HG02588 (cell line): ENCODE data around the gene ENPP3.
"Not testable (repeated sequence)": the region's sequence is repeated elsewhere in the genome, so short reads cannot be mapped to it uniquely, and the experiment has no call there.

Experiments used
- ATAC-seq: cut with Tn5 transposase; IDR thresholded peaks from one replicate; pipeline ENCODE4 v1.9.1; 2021; ENCODE audit warnings: mild to moderate bottlenecking, moderate library complexity; ENCODE audit not compliant: unreplicated experiment

ENPP3 gene

DNA sequence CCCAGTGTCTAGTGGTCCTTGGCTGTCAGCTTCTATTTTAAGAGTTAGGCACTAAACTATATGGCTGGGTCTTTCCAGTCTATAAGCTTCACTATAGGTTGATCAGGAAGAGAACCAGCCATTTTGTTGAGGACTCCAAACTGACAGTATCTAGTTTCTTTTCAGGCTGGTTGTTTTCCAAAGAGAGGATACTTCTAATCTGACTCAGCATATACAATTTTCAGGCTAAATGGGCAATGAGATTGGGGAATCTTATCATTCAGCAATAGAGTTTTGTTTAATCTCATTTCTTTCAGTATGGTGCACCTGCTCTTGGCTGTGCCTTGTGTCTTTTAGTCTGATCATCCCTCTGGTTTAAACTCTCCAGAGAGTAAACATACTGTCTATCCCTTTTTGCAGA lies 94.1 kb downstream of the ENPP3 start:
- no peak for ATAC-seq

DNA sequence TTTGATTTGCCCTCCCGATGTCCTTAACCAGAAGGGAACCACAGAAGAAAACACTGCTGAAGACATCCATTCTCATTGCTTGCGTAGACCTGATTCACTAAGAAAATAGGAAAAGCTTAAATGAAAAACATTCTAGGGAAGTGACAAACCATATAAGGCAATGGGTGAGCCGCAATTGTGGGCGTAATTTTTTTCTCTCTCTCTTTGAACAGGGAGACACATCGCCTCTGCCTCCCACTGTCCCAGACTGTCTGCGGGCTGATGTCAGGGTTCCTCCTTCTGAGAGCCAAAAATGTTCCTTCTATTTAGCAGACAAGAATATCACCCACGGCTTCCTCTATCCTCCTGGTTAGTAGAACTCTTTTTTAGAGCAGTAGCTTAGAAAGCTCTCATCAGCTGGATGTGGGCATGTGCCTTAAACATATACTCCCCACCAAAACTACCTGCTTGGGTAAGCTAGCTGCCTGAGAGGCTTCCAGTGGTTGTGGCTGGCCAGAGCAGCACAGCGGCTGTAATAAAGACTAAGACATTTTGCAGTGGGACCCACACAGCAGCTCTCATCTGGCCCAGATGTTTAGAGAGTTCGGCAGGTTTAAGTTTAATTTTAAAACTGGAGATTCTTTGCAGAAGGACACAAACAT lies 96.4 kb downstream of the ENPP3 start:
- no peak for ATAC-seq

GRCh38 chr6:131736003-131736596 lies 99.0 kb downstream of the ENPP3 start:
- ATAC-seq = no peak

DNA sequence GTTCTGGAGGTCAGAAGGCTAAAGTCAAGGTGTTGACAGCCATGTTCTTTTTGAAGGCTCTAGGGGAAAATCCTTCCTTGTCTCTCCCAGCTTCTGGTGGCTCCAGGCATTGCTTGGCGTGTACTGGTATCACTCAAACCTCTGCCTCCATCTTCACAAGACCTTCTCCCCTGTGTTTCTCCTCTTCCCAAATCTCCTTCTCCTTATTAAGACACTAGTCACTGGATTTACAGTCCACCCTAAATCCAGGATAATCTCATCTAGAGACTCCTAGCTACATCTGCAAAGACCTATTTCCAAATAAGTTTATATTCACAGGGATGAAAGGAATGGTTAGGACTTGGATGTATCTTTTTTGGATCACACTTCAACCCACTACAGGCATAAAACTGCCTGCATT lies 99.7 kb downstream of the ENPP3 start:
- ATAC-seq = no peak

- no peak for ATAC-seq
Measured at GRCh38 chr6:131739136-131739535, 102.0 kb downstream of the ENPP3 start.

DNA sequence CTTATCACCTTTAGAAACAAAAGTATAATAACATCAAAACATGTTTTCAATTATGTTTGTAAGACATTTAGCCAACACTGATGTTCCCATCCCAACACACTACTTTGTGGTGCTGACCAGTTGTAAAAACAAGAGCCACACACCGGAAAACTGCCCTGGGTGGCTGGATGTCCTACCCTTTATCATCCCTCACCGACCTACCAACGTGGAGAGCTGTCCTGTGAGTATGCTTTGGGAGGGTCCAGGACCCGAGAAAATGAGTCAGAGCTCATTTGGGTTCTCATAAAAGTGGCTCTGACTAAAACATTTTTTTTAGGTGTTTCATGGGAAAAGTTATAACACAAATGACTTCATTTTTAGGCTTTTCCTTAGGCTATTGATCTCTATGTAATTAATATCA lies 103.1 kb downstream of the ENPP3 start:
- no peak for ATAC-seq

DNA sequence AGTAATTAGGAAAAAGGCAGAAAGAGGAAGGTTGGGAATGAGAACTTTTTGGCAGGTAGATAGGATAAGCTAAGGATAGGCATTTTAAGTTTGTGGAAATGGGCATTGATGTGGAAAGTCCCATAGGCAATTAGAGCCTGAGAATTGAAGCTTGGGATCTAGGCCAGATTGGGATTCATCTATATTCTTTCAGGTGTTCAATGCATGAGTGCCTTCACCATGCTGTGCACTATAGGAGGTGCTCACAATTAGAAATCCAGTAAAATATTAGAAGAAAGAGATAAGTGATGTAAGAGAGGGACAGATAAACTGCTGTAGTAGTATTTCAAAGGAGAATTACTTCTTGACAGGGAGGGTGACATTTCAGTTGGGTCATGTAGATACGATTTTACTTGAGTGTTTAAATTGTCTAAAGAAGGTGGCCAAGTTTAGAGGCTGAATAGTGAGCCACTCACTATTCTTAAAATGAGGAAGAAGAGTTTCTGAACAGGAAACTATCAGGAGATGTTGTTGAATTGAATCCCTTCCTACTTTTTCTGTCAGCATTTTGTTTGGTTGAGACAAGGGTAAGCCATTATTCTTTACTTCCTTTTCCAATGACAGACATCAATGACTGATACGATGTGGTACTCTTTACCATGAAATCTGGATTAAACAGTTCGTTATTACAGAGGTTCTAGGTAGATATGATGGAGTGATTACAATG lies 104.7 kb downstream of the ENPP3 start:
- ATAC-seq = no peak

- no peak for ATAC-seq
Measured at GRCh38 chr6:131744432-131745287, 107.6 kb downstream of the ENPP3 start.

GRCh38 chr6:131745476-131745875 lies 108.4 kb downstream of the ENPP3 start:
- no peak for ATAC-seq

GRCh38 chr6:131747821-131748353 lies 110.8 kb downstream of the ENPP3 start:
- no peak for ATAC-seq

GRCh38 chr6:131749023-131749422 lies 111.9 kb downstream of the ENPP3 start:
- no peak for ATAC-seq

DNA sequence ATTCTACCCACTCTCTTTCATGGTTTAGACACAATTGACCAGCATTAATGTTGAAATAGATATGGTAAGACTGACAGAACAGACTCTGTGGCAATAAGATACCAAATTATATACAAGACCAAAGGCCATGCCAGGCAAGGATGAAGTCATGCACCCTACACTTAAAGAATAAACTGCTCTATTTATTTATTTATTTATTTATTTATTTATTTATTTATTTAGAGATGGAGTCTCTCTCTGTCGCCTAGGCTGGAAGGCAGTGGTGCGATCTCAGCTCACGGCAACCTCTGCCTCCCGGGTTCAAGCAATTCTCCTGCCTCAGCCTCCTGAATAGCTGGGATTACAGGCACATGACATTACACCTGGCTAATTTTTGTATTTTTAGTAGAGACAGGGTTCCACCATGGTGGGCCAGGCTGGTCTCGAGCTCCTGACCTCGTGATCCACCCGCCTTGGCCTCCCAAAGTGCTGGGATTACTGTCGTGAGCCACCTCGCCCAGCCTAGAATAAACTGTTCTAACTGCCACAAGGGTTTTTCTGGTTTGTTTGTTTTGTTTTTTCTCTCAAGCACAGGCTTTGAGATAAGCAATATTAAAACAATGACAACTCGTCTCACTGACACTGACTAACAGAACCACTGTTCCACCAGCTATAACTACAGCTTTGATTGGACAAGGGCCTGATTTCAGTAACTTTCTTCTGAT lies 114.1 kb downstream of the ENPP3 start:
- not testable (repeated sequence) for ATAC-seq

GRCh38 chr6:131754088-131754487 lies 117.0 kb downstream of the ENPP3 start:
- no peak for ATAC-seq

GRCh38 chr6:131754715-131755567 lies 117.8 kb downstream of the ENPP3 start:
- no peak for ATAC-seq

DNA sequence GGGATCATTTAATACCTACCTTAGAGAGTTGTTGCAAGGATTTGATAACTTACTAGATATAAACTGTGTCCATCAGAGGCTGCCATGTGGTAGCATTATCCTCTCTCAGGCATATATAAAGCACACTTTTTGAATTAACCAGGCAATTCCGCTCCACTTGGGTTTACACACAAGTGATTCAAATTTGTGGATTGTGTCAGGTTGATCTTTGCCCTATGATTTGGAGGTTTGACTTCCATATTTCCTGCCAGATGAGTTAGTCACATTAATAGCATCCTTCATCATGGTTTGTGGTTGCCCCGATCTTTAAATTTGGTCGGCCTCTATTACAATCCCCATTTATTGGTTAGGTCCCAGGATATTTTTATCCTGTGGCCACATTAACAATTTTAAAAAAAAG lies 118.5 kb downstream of the ENPP3 start:
- no peak for ATAC-seq

GRCh38 chr6:131756039-131756438 lies 118.9 kb downstream of the ENPP3 start:
- ATAC-seq = no peak

DNA sequence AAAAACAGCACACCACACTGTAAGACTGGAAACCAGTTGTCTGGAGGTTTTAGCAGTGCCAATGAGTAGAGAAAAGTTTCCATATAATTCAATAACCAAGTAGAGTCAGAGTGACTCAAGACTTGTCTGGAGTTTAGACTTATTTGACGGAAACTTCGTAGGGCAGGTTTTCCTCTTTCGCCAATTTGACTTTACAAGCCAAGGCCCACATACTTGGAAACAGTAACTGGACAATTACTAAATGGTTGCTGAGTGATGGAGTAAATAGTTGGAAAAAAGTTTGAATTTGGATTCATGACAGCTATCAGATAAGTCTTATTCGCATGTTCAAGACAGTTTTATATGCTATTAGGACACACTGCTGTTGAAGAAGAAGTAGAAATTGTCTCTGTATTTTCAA lies 121.8 kb downstream of the ENPP3 start:
- no peak for ATAC-seq

DNA sequence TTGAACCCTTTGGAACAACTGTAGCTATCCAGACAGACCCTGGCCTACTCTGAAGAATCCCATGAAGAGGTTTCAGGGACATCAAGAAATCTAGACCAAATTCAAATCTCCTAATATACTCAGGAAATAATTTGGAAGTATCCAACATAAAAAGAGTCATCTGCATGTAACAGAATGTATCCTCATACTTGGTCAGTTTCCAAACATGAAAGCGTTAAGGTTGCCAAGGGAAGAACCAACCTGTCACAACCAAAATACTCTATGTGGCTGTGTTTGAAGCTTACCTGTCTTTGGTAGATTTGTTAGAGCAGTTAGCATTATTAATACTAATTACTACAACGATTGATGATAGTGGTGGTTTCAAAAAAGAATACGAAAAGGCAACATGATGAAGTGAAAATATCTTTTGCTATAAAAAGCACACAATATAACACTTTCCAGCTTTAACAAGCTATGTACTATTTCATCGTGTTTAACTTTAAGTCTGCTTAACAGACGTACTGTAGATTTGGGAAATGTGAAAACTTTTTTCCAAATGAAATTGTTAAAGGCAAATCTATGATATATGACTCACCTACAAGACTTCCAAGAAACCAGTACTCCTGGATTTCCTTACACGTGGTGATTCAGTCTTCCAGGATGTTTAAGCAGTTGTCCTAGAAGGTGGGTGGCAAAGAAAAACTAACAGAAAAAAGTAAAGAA lies 124.1 kb downstream of the ENPP3 start:
- no peak for ATAC-seq

DNA sequence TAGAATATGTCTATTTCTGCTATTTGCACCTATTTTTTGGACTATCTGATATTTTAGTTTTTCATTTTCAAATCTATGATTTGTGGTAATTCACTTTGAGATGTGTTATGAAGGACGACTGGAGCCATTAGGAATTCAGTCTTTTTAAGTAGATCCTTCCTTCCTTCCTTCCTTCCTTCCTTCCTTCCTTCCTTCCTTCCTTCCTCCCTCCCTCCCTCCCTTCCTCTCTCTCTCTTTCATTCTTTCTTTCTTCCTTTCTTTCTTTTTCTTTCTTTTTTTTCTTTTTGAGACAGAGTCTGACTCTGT lies 124.6 kb downstream of the ENPP3 start:
- ATAC-seq = no peak
